ENCODE results near the gene SERBP1.

Gene SERBP1

DNA sequence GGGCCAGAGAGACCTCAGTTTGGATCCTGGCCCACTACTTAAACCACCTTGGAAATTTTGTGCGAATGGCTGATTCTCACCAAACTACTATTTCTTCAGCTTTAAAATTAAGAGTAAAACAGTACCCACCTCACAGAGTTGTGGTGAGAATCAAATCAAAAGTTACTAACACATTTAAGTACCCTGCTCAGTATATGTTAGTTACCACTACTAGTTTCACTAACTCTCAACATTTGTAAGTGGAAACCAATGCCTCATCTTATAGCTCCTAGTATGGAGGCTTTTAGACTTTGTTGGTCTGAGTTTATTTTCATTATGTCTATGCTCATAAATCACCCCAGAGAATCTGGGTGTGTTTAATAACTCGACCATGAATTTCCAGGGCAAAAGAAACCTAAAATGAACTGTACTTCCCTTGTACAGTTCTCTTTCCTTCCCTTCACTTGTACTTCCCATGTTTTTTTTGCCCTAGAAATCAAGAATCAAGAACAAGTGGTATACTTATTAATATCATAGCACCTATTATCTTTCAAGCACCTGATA is 11.6 kb upstream of the SERBP1 start:
- Histone ChIP-seq H3K27ac (ENCODE audit: low read depth, low read length) (no peak overlapping the region), H3K4me3 (ENCODE audit: low read depth in 1 of 5, low read length in 5 of 5) (no peak overlapping the region), H3K27me3 (ENCODE audit: control insufficient read depth in 5 of 5, insufficient read depth in 4 of 5, low read length in 5 of 5) (no peaks in the 10 kb centered on the region), H3K9ac (ENCODE audit: low read length in 5 of 5) (no peak overlapping the region), H3K4me1 (ENCODE audit: control insufficient read depth in 5 of 5, insufficient read depth in 5 of 5, low read length in 5 of 5) (peaks cover 2 to 18% (median 7%) of the 10 kb centered on the region in 5 donors), H3K9me3 (ENCODE audit: control insufficient read depth in 5 of 5, low read length in 5 of 5) (no peaks in the 10 kb centered on the region), H3K36me3 (ENCODE audit: control insufficient read depth in 5 of 5, insufficient read depth in 5 of 5, low read length in 5 of 5) (no peaks in the 10 kb centered on the region)

DNA sequence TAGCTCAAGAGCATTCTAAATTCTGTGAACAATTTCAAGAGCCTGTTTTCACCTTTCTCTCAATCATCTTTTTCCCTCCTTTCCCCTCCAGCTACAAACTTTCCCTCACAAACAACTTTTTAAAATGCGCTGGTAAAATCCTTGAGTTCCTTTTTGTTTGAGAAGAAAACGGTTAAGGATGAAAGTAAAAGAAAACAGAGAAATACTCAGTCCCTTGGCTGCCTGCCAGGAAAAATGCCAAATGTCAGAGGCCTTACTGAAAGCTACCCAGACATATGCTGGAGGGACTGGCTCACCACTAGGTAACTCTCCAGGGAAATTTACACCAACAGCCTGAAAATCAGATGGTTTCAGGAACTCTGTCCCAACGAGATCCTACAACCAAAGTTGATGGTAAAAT is 11.0 kb upstream of the SERBP1 start:
- H3K9ac ChIP-seq (ENCODE audit: low read length in 5 of 5), result no peak overlapping the region

DNA sequence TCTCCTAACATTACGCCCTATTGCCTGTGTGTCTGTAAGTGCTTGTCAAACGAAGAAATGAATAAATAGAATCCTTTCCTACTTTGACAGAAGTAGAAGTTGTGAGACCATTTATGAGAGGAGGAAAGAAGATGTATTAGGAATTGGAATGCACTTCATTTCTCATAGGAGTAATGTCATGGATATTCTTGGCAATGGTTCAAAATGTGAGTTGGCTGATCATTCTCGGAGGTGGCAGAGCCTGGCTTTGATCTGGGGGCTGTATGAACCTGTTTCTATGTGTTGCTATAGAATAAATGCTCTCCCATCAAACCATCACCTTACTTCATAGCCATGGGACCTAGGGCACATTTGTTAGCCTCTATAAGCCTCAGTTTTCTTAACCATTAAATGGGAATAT is 10.1 kb upstream of the SERBP1 start:
- H3K27me3 ChIP-seq (ENCODE audit: control insufficient read depth in 5 of 5, insufficient read depth in 4 of 5, low read length in 5 of 5), result no peaks in the 10 kb centered on the region
- H3K4me1 ChIP-seq (ENCODE audit: control insufficient read depth in 5 of 5, insufficient read depth in 5 of 5, low read length in 5 of 5), result peaks cover 0 to 10% (median 7%) of the 10 kb centered on the region in 5 donors
- H3K27ac ChIP-seq (ENCODE audit: low read depth, low read length), result no peak overlapping the region
- H3K9me3 ChIP-seq (ENCODE audit: control insufficient read depth in 5 of 5, low read length in 5 of 5), result no peaks in the 10 kb centered on the region
- no peaks in the 10 kb centered on the region for H3K36me3 ChIP-seq (ENCODE audit: control insufficient read depth in 5 of 5, insufficient read depth in 5 of 5, low read length in 5 of 5)
- no peak overlapping the region for H3K4me3 ChIP-seq (ENCODE audit: low read depth in 1 of 5, low read length in 5 of 5)
- no peak overlapping the region for H3K9ac ChIP-seq (ENCODE audit: low read length in 5 of 5)

More for the DNA sequence above, 11.0 kb upstream of the SERBP1 start:
- H3K27me3 ChIP-seq (ENCODE audit: control insufficient read depth in 5 of 5, insufficient read depth in 4 of 5, low read length in 5 of 5), result no peaks in the 10 kb centered on the region
- no peak overlapping the region for H3K27ac ChIP-seq (ENCODE audit: low read depth, low read length)
- H3K4me3 ChIP-seq (ENCODE audit: low read depth in 1 of 5, low read length in 5 of 5), result no peak overlapping the region
- H3K9me3 ChIP-seq (ENCODE audit: control insufficient read depth in 5 of 5, low read length in 5 of 5), result no peaks in the 10 kb centered on the region
- H3K4me1 ChIP-seq (ENCODE audit: control insufficient read depth in 5 of 5, insufficient read depth in 5 of 5, low read length in 5 of 5), result peaks cover 0 to 12% (median 7%) of the 10 kb centered on the region in 5 donors
- no peaks in the 10 kb centered on the region for H3K36me3 ChIP-seq (ENCODE audit: control insufficient read depth in 5 of 5, insufficient read depth in 5 of 5, low read length in 5 of 5)

DNA sequence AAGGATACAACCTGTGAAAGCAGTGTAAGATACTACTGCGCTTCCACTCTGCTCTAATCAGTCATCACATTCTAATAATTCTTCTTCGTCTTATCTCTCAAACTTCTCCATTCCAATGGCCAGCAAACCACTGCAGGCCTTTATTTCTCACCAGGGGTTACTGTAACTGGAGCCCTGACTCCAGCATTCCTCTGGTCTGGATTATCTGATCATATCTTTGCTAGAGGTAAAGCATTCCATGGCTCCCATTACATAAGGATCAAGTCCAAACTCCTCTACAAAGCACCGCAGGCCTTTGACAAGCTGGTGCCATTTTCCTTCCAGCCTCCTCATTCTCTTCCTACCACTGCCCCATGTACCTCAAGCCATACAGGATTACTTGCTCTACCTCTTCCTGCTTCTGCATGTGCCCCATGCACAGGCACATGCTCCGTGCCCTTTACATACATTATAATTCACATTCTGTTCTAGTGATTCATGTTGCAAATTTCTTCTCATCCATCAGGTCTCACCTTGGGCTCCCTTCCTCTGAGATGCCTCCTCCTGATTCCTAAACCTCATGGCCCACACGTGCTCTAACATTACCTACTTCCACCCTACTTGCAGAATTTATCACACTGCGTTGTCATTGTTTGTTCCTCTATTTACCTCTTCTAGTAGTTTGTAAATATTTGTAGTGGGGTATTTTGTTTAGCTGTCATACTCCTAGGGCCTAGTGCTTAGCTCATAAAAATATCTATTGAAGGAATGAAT is 9.3 kb upstream of the SERBP1 start:
- Histone ChIP-seq H3K4me1 (ENCODE audit: control insufficient read depth in 5 of 5, insufficient read depth in 5 of 5, low read length in 5 of 5) (peaks cover 0 to 10% (median 7%) of the 10 kb centered on the region in 5 donors), H3K27me3 (ENCODE audit: control insufficient read depth in 5 of 5, insufficient read depth in 4 of 5, low read length in 5 of 5) (no peaks in the 10 kb centered on the region), H3K36me3 (ENCODE audit: control insufficient read depth in 5 of 5, insufficient read depth in 5 of 5, low read length in 5 of 5) (no peaks in the 10 kb centered on the region), H3K9me3 (ENCODE audit: control insufficient read depth in 5 of 5, low read length in 5 of 5) (no peaks in the 10 kb centered on the region), H3K27ac (ENCODE audit: low read depth, low read length) (no peak overlapping the region), H3K9ac (ENCODE audit: low read length in 5 of 5) (no peak overlapping the region), H3K4me3 (ENCODE audit: low read depth in 1 of 5, low read length in 5 of 5) (no peak overlapping the region)

DNA sequence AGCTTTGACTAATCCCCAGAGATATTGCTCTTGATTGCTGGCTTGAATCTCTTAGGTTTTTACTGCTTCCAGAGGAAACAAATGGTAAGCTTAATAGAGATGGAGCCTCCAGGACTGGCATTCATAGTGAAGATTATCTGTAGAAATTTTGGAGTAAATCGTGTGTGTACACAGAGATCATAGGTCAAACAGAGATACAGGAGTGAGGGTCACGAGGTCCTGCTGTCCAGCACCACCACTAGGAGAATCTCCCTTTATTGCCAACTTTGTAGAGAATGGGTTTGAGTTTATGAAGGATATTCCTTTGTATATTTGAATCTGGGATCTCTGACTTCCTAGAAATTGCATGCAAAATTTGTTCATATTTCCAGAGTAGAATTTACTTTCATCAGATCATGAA is 7.8 kb upstream of the SERBP1 start:
- H3K27ac ChIP-seq (ENCODE audit: low read depth, low read length), result no peak overlapping the region
- H3K4me1 ChIP-seq (ENCODE audit: control insufficient read depth in 5 of 5, insufficient read depth in 5 of 5, low read length in 5 of 5), result peaks cover 0 to 10% (median 7%) of the 10 kb centered on the region in 5 donors
- no peaks in the 10 kb centered on the region for H3K36me3 ChIP-seq (ENCODE audit: control insufficient read depth in 5 of 5, insufficient read depth in 5 of 5, low read length in 5 of 5)
- no peak overlapping the region for H3K9ac ChIP-seq (ENCODE audit: low read length in 5 of 5)
- no peaks in the 10 kb centered on the region for H3K27me3 ChIP-seq (ENCODE audit: control insufficient read depth in 5 of 5, insufficient read depth in 4 of 5, low read length in 5 of 5)
- no peak overlapping the region for H3K4me3 ChIP-seq (ENCODE audit: low read depth in 1 of 5, low read length in 5 of 5)
- H3K9me3 ChIP-seq (ENCODE audit: control insufficient read depth in 5 of 5, low read length in 5 of 5), result no peaks in the 10 kb centered on the region

DNA sequence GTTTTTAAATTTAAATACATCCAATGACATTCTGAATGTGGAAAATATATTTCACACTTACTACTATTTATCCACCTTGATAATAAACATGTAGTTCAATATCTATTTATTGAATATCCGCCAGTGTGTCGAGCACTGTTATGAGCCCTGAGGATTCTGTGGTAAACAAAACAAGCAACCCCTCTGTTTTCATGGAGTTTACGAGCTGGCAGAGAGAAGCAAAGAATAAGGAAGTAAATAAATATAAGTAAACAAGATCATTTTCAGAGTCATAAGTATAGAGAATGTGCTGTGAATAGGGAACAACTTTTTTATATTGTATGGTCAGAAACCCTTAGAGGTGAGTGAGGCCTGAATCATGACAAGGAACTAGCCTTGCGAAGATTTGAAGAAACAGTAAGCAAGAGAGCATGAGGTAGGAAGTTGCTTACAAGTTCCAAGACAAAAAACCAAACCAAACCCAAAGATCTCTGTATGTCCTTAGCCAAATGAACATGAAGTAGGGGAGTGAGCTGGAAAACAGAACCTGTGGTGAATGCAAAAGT is 6.4 kb upstream of the SERBP1 start:
- Histone ChIP-seq H3K27ac (ENCODE audit: low read depth, low read length) (no peak overlapping the region), H3K36me3 (ENCODE audit: control insufficient read depth in 5 of 5, insufficient read depth in 5 of 5, low read length in 5 of 5) (no peaks in the 10 kb centered on the region), H3K27me3 (ENCODE audit: control insufficient read depth in 5 of 5, insufficient read depth in 4 of 5, low read length in 5 of 5) (no peaks in the 10 kb centered on the region), H3K9ac (ENCODE audit: low read length in 5 of 5) (no peak overlapping the region), H3K4me3 (ENCODE audit: low read depth in 1 of 5, low read length in 5 of 5) (no peak overlapping the region), H3K4me1 (ENCODE audit: control insufficient read depth in 5 of 5, insufficient read depth in 5 of 5, low read length in 5 of 5) (peaks cover 3 to 11% (median 9%) of the 10 kb centered on the region in 5 donors), H3K9me3 (ENCODE audit: control insufficient read depth in 5 of 5, low read length in 5 of 5) (no peaks in the 10 kb centered on the region)

DNA sequence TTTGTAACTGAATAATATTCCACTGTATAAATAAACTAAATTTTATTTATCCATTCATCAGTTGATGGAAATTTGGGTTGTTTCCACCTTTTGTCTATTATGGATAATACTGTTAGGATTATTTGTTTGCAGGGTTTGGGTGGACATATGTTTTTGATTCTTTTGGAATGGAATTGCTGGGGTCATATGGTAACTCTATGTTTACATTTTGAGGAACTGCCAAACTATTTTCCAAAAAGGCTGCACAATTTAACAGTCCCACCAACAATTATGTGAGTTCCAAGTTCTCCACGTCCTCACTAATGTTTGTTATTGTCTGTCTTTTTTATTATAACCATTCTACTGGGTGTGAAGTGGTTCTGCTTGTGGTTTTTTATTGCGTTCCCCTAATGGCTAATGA is 4.3 kb upstream of the SERBP1 start:
- H3K36me3 ChIP-seq (ENCODE audit: control insufficient read depth in 5 of 5, insufficient read depth in 5 of 5, low read length in 5 of 5), result no peaks in the 10 kb centered on the region
- no peak overlapping the region for H3K4me3 ChIP-seq (ENCODE audit: low read depth in 1 of 5, low read length in 5 of 5)
- no peak overlapping the region for H3K9ac ChIP-seq (ENCODE audit: low read length in 5 of 5)
- no peak overlapping the region for H3K27ac ChIP-seq (ENCODE audit: low read depth, low read length)
- H3K9me3 ChIP-seq (ENCODE audit: control insufficient read depth in 5 of 5, low read length in 5 of 5), result no peaks in the 10 kb centered on the region
- no peaks in the 10 kb centered on the region for H3K27me3 ChIP-seq (ENCODE audit: control insufficient read depth in 5 of 5, insufficient read depth in 4 of 5, low read length in 5 of 5)
- H3K4me1 ChIP-seq (ENCODE audit: control insufficient read depth in 5 of 5, insufficient read depth in 5 of 5, low read length in 5 of 5), result peaks cover 5 to 17% (median 11%) of the 10 kb centered on the region in 5 donors

DNA sequence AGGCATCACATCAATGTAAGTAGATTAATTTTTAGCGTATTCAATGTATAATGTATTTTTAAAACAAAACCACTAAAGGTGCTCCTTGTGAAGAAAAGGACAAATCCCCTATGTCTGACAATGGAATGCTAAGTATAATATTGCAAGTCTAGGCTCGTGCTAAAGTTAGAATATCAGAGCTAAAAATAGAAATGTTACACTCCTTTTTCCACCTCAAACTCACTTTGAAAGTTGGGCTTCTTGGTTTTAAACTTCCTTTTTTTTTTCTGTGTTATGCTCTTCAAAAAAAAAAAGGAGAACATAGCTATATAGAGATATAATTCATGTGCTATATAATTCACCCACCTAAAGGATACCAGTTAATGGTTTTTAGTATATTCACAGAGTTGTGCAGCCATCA is 3.6 kb upstream of the SERBP1 start:
- no peaks in the 10 kb centered on the region for H3K36me3 ChIP-seq (ENCODE audit: control insufficient read depth in 5 of 5, insufficient read depth in 5 of 5, low read length in 5 of 5)
- H3K9me3 ChIP-seq (ENCODE audit: control insufficient read depth in 5 of 5, low read length in 5 of 5), result no peaks in the 10 kb centered on the region
- no peak overlapping the region for H3K4me3 ChIP-seq (ENCODE audit: low read depth in 1 of 5, low read length in 5 of 5)
- H3K4me1 ChIP-seq (ENCODE audit: control insufficient read depth in 5 of 5, insufficient read depth in 5 of 5, low read length in 5 of 5), result peaks cover 5 to 21% (median 13%) of the 10 kb centered on the region in 5 donors
- no peak overlapping the region for H3K9ac ChIP-seq (ENCODE audit: low read length in 5 of 5)
- H3K27me3 ChIP-seq (ENCODE audit: control insufficient read depth in 5 of 5, insufficient read depth in 4 of 5, low read length in 5 of 5), result no peaks in the 10 kb centered on the region
- no peak overlapping the region for H3K27ac ChIP-seq (ENCODE audit: low read depth, low read length)

DNA sequence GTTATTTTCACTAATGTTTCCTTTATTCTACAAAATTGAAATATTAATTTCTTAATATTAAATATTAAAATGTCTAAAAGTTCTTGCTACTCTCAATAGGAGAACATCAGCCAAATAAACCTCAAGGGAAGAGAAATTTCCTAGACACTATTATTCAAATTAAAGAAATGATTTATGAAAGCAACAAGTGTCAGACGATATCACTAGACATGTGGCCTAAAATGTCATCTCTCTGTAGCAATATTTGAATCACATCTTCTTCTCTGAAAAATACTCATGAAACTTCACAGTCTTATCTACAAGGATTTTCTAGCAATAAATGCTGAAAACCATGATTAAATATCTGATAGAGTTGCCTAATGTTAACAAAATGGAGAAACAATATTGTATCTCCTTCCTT is 2.5 kb upstream of the SERBP1 start:
- Histone ChIP-seq H3K9ac (ENCODE audit: low read length in 5 of 5) (no peak overlapping the region), H3K27me3 (ENCODE audit: control insufficient read depth in 5 of 5, insufficient read depth in 4 of 5, low read length in 5 of 5) (no peaks in the 10 kb centered on the region), H3K4me1 (ENCODE audit: control insufficient read depth in 5 of 5, insufficient read depth in 5 of 5, low read length in 5 of 5) (peaks cover 5 to 32% (median 23%) of the 10 kb centered on the region in 5 donors), H3K9me3 (ENCODE audit: control insufficient read depth in 5 of 5, low read length in 5 of 5) (no peaks in the 10 kb centered on the region), H3K4me3 (ENCODE audit: low read depth in 1 of 5, low read length in 5 of 5) (no peak overlapping the region), H3K36me3 (ENCODE audit: control insufficient read depth in 5 of 5, insufficient read depth in 5 of 5, low read length in 5 of 5) (no peaks in the 10 kb centered on the region), H3K27ac (ENCODE audit: low read depth, low read length) (no peak overlapping the region)

DNA sequence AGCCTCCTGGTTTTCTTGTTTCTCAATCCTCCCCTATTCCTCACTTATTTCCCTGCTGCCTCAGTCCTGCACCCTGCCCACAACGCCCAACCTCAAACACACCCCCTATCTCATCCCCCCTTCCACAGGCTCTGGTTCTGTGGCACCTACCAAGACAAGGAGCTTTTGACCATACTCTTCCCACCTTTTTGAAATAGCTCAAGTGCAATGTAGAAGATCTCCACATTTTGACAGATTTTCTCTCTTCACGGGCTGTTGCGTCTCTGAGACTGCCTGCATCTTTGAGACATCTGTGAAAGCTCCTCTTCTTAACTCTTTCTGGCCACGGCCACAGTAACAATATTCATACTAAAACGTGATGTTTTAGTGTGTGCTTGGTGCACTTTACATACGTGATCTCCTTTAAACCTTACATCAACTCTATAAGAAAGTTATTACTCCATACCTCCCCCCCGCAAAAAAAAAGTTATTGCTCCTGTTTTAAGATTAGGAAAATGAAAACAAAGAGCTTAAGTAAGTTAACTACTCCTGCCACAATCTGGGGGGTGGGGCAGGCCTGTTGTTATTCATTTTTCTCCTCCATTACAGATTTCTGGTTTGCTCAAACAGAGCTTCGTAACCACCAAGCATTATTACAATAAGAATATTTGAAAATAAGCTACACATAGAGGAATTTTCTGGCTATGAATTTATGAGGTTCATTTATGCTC is 1.8 kb upstream of the SERBP1 start:
- no peaks in the 10 kb centered on the region for H3K27me3 ChIP-seq (ENCODE audit: control insufficient read depth in 5 of 5, insufficient read depth in 4 of 5, low read length in 5 of 5)
- H3K27ac ChIP-seq (ENCODE audit: low read depth, low read length), result peak overlapping the region; percentile 95
- H3K9ac ChIP-seq (ENCODE audit: low read length in 5 of 5), result peak overlapping the region in 2 of 5 donors; percentile 51 to 97
- no peaks in the 10 kb centered on the region for H3K36me3 ChIP-seq (ENCODE audit: control insufficient read depth in 5 of 5, insufficient read depth in 5 of 5, low read length in 5 of 5)
- peak overlapping the region; percentile 19 to 96 (median 91) for H3K4me3 ChIP-seq (ENCODE audit: low read depth in 1 of 5, low read length in 5 of 5)
- H3K4me1 ChIP-seq (ENCODE audit: control insufficient read depth in 5 of 5, insufficient read depth in 5 of 5, low read length in 5 of 5), result peaks cover 5 to 39% (median 30%) of the 10 kb centered on the region in 5 donors
- no peaks in the 10 kb centered on the region for H3K9me3 ChIP-seq (ENCODE audit: control insufficient read depth in 5 of 5, low read length in 5 of 5)

Data from subcutaneous abdominal adipose tissue (tissue), 5 donors.